GM12878 (cell line): Measurements from ENCODE around the gene H2AZ1. TPM values are rescaled to one million over a fixed set of nuclear protein-coding genes. Genes with fewer than 3 reads are reported as not detected.

Source experiments
- ATAC-seq: fragments of 200-7000 bp; cut with Tn5 transposase; 3 replicates; pipeline ENCODE4 v1.9.1; 2020; ENCODE audit warnings: mild to moderate bottlenecking, moderate library complexity
- BruUV-seq: library from RNA; stranded (reverse); fragments of 400-500 nt; replicated peaks from 2 replicates; lab custom pipeline; 2021; lab: Mats Ljungman, UMichigan
- CTCF ChIA-PET: fragments of 300-600 bp; sonication (Branson Sonifier 250); formaldehyde crosslinking; extraction: SDS; loops from one replicate; lab custom pipeline; 2021; ENCODE audit warnings: inconsistent platforms; lab: Yijun Ruan, JAX
- POLR2A ChIA-PET: fragments of 350-600 bp; formaldehyde crosslinking; extraction: SDS; loops from one replicate; lab custom pipeline; 2021; ENCODE audit warnings: inconsistent platforms; lab: Charles Lee
- RAD21 ChIA-PET: fragments of 300-600 bp; sonication (Branson Sonifier 250); formaldehyde crosslinking; loops from one replicate; lab custom pipeline; 2023; ENCODE audit warnings: antibody characterized with exemption; ENCODE audit not compliant: unreplicated experiment; lab: Charles Lee
- SMC1A ChIA-PET: fragments of 300-600 bp; sonication (Branson Sonifier 250); formaldehyde crosslinking; loops from one replicate; lab custom pipeline; 2023; ENCODE audit not compliant: unreplicated experiment, uncharacterized antibody; lab: Charles Lee
- DNase-seq: peaks from one replicate; pipeline ENCODE4 v3.0.0-alpha.2; 2011; ENCODE audit warnings: low read depth, low spot score
- FAIRE-seq: peaks from 3 replicates; lab custom pipeline; 2011; peaks lifted over from hg19 to GRCh38; lab: Jason Lieb, UNC
- H2AFZ ChIP-seq: 2 replicates; pipeline ENCODE4 v1.6.0; 2011; ENCODE audit warnings: low read depth, low read length, control low read depth; ENCODE audit not compliant: control insufficient read depth
- H3K27ac ChIP-seq: 2 replicates; pipeline ENCODE4 v1.5.1; 2011; ENCODE audit warnings: control low read depth; ENCODE audit not compliant: control insufficient read depth, insufficient read depth
- H3K27me3 ChIP-seq, 2 experiments: replicated peaks in 1 of 2; 2 replicates each; pipeline versions ENCODE4 v1.6.0 to v1.6.1; 2011; ENCODE audit warnings: low read length in 1 of 2; ENCODE audit not compliant: control insufficient read depth in 2 of 2, insufficient read depth in 2 of 2
- H3K36me3 ChIP-seq, 2 experiments: 2 replicates each; pipeline ENCODE4 v1.5.1; 2011; ENCODE audit warnings: low read length in 1 of 2; ENCODE audit not compliant: control insufficient read depth in 2 of 2, insufficient read depth in 2 of 2
- H3K4me1 ChIP-seq: 2 replicates; pipeline ENCODE4 v1.6.1; 2011; ENCODE audit warnings: mild to moderate bottlenecking, low read length, moderate library complexity, mixed read lengths; ENCODE audit not compliant: control insufficient read depth, insufficient read depth
- H3K4me2 ChIP-seq: 2 replicates; pipeline ENCODE4 v1.6.0; 2011; ENCODE audit warnings: control low read depth; ENCODE audit not compliant: control insufficient read depth, insufficient read depth
- H3K4me3 ChIP-seq: fragments of 200-600 bp; sonication (generic); 2 replicates; pipeline ENCODE4 v1.5.1; 2016
- H3K79me2 ChIP-seq: 2 replicates; pipeline ENCODE4 v1.6.0; 2011; ENCODE audit warnings: low read length; ENCODE audit not compliant: control insufficient read depth, insufficient read depth
- H3K9ac ChIP-seq: 2 replicates; pipeline ENCODE4 v1.8.0; 2011; ENCODE audit warnings: low read length, control low read depth, mixed read lengths; ENCODE audit not compliant: control insufficient read depth, insufficient read depth
- H3K9me3 ChIP-seq: replicated peaks from 3 replicates; pipeline ENCODE4 v1.5.1; 2011; ENCODE audit warnings: mild to moderate bottlenecking, low read length; ENCODE audit not compliant: control insufficient read depth, insufficient read depth
- H4K20me1 ChIP-seq: 2 replicates; pipeline ENCODE4 v1.6.0; 2011; ENCODE audit not compliant: control insufficient read depth, insufficient read depth
- BCL11A ChIP-seq: IDR thresholded peaks from 2 replicates; pipeline ENCODE4 v1.6.1; 2011; ENCODE audit warnings: low read depth, low read length
- CBFB ChIP-seq: IDR thresholded peaks from 2 replicates; pipeline ENCODE4 v1.6.1; 2016; ENCODE audit warnings: antibody characterized with exemption, low read depth
- DPF2 ChIP-seq: fragments of 450-650 bp; IDR thresholded peaks from 2 replicates; pipeline ENCODE4 v1.6.1; 2017; ENCODE audit warnings: mild to moderate bottlenecking
- FOXM1 ChIP-seq: IDR thresholded peaks from 2 replicates; pipeline ENCODE4 v1.6.1; 2012; ENCODE audit warnings: low read depth, mild to moderate bottlenecking, inconsistent platforms, low read length, moderate library complexity
- JUNB ChIP-seq: IDR thresholded peaks from 2 replicates; pipeline ENCODE4 v1.6.1; 2016; ENCODE audit warnings: antibody characterized with exemption, mild to moderate bottlenecking
- KLF5 ChIP-seq: fragments of 450-650 bp; IDR thresholded peaks from 2 replicates; pipeline ENCODE4 v1.6.1; 2014; ENCODE audit warnings: mild to moderate bottlenecking; ENCODE audit not compliant: partially characterized antibody
- MEF2A ChIP-seq: IDR thresholded peaks from 2 replicates; pipeline ENCODE4 v1.6.1; 2011; ENCODE audit warnings: low read depth, mild to moderate bottlenecking, low read length, moderate library complexity; ENCODE audit not compliant: insufficient read depth
- MEF2B ChIP-seq: fragments of 450-650 bp; IDR thresholded peaks from 2 replicates; pipeline ENCODE4 v1.6.1; 2018; ENCODE audit warnings: mild to moderate bottlenecking, moderate library complexity; ENCODE audit not compliant: partially characterized antibody, poor library complexity, severe bottlenecking
- MTA2 ChIP-seq: fragments of 450-650 bp; IDR thresholded peaks from 2 replicates; pipeline ENCODE4 v1.6.1; 2016; ENCODE audit warnings: low read depth, mild to moderate bottlenecking, moderate library complexity
- NBN ChIP-seq: fragments of 450-650 bp; IDR thresholded peaks from 2 replicates; pipeline ENCODE4 v1.6.1; 2016
- RUNX3 ChIP-seq: IDR thresholded peaks from 2 replicates; pipeline ENCODE4 v1.6.1; 2012; ENCODE audit warnings: low read length, inconsistent platforms
- STAT1 ChIP-seq: fragments of 450-650 bp; conservative IDR thresholded peaks from 2 replicates; pipeline ENCODE4 v1.6.1; 2014; ENCODE audit warnings: antibody characterized with exemption, mild to moderate bottlenecking
- WGBS: methylation state at CpG from one replicate; pipeline ENCODE4 v1.1.6; 2016; ENCODE audit warnings: low lambda C conversion rate; ENCODE audit not compliant: insufficient replicate concordance, insufficient coverage; ENCODE audit errors: missing lambda C conversion rate; 5-methylcytosine and 5-hydroxymethylcytosine counted together
- in situ Hi-C: fragments of 300-500 bp; cut with MboI; formaldehyde crosslinking; loops from 9 replicates; pipeline ENCODE4 v1.14.3; 2018; ENCODE audit warnings: mixed read lengths
- intact Hi-C: fragments of 100-400 bp; cut with micrococcal nuclease; formaldehyde crosslinking; loops from one replicate; pipeline ENCODE4 v1.14.2; 2022; ENCODE audit not compliant: unreplicated experiment
- polyA plus RNA-seq, 11 experiments: library from polyadenylated mRNA; depleted of rRNA in 4 of 11; unstranded in 6 of 11; stranded (reverse) in 5 of 11; fragments of >200 nt; fragmentation: Nextera tagmentation in 4 of 11; fragmentation: Illumina TruSeq in 1 of 11; extraction: Ambion mirVana in 4 of 11; extraction: Trizol in 1 of 11; gene quantifications; 1 replicate in 1 of 11; 2 replicates in 10 of 11; pipeline versions ENCODE4 v1.2.1 to v1.2.3, GENCODE V29; 2011 to 2016; ENCODE audit warnings: inconsistent platforms in 2 of 11, missing spikeins in 2 of 11, low read depth in 1 of 11
- total RNA-seq, 4 experiments: library from RNA; depleted of rRNA in 3 of 4; stranded (reverse); fragments of >200 nt in 3 of 4; fragmentation: Illumina TruSeq in 1 of 4; extraction: Trizol in 1 of 4; gene quantifications; 2 replicates each; pipeline versions ENCODE4 v1.2.1 to v1.2.3, GENCODE V29; 2013 to 2021
- TF ChIP-seq, protein P1 (sequence below): fragments of 450-650 bp; IDR thresholded peaks from 2 replicates; pipeline ENCODE4 v1.6.1; 2017; ENCODE audit warnings: mild to moderate bottlenecking, moderate library complexity
- TF ChIP-seq, protein P2 (sequence below): fragments of 450-650 bp; formaldehyde crosslinking; IDR thresholded peaks from 2 replicates; pipeline ENCODE4 v1.5.0; 2022; ENCODE audit warnings: mild to moderate bottlenecking, missing genetic modification characterization

H2AZ1 gene
- total and polyA plus RNA-seq, 10 of the 15 experiments (the other 5 are each of a cell fraction or from before 2014, with no cell fraction given): 652 to 4,800 (median 898) TPM

GRCh38 chr4:99986792-99987191 lies 36.7 kb upstream of the H2AZ1 start:
- ChIA-PET SMC1A (no interaction called here), CTCF (interaction anchor here (1.5 kb wide), 1 partner anchor 11 kb away, joined by 4 read pairs; no protein-coding TSS in a partner anchor)

More at GRCh38 chr4:99986792-99987191, 36.7 kb upstream of the H2AZ1 start:
- Histone ChIP-seq H3K4me3 (no peak overlapping the region), H3K79me2 (no peaks in the 10 kb centered on the region), H3K36me3 (no peaks in the 10 kb centered on the region), H3K4me1 (peaks cover 7% of the 10 kb centered on the region; the same call in 1 of the 2 replicates), H2AFZ (no peak overlapping the region)
- in situ Hi-C loops: no loop called here
- DNase-seq: peak; percentile 3
- TF ChIP-seq JUNB (peak; percentile 57), MEF2B (peak; percentile 45), CBFB (0 out of 2 replicates have a peak, but pooled peaks have one; percentile 26), STAT1 (no peak), NBN (no peak), RUNX3 (peak; percentile 70), BCL11A (0 out of 2 replicates have a peak, but pooled peaks have one; percentile 23), FOXM1 (peak; percentile 29; the same call in 1 of the 2 replicates), KLF5 (no peak), DPF2 (peak; percentile 34; the same call in 1 of the 2 replicates), MTA2 (peak; percentile 50; the same call in 1 of the 2 replicates), MEF2A (peak; percentile 54; the same call in 1 of the 2 replicates)
- TF ChIP-seq, protein P1, sequence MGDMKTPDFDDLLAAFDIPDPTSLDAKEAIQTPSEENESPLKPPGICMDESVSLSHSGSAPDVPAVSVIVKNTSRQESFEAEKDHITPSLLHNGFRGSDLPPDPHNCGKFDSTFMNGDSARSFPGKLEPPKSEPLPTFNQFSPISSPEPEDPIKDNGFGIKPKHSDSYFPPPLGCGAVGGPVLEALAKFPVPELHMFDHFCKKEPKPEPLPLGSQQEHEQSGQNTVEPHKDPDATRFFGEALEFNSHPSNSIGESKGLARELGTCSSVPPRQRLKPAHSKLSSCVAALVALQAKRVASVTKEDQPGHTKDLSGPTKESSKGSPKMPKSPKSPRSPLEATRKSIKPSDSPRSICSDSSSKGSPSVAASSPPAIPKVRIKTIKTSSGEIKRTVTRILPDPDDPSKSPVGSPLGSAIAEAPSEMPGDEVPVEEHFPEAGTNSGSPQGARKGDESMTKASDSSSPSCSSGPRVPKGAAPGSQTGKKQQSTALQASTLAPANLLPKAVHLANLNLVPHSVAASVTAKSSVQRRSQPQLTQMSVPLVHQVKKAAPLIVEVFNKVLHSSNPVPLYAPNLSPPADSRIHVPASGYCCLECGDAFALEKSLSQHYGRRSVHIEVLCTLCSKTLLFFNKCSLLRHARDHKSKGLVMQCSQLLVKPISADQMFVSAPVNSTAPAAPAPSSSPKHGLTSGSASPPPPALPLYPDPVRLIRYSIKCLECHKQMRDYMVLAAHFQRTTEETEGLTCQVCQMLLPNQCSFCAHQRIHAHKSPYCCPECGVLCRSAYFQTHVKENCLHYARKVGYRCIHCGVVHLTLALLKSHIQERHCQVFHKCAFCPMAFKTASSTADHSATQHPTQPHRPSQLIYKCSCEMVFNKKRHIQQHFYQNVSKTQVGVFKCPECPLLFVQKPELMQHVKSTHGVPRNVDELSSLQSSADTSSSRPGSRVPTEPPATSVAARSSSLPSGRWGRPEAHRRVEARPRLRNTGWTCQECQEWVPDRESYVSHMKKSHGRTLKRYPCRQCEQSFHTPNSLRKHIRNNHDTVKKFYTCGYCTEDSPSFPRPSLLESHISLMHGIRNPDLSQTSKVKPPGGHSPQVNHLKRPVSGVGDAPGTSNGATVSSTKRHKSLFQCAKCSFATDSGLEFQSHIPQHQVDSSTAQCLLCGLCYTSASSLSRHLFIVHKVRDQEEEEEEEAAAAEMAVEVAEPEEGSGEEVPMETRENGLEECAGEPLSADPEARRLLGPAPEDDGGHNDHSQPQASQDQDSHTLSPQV: no peak
- TF ChIP-seq, protein P2, sequence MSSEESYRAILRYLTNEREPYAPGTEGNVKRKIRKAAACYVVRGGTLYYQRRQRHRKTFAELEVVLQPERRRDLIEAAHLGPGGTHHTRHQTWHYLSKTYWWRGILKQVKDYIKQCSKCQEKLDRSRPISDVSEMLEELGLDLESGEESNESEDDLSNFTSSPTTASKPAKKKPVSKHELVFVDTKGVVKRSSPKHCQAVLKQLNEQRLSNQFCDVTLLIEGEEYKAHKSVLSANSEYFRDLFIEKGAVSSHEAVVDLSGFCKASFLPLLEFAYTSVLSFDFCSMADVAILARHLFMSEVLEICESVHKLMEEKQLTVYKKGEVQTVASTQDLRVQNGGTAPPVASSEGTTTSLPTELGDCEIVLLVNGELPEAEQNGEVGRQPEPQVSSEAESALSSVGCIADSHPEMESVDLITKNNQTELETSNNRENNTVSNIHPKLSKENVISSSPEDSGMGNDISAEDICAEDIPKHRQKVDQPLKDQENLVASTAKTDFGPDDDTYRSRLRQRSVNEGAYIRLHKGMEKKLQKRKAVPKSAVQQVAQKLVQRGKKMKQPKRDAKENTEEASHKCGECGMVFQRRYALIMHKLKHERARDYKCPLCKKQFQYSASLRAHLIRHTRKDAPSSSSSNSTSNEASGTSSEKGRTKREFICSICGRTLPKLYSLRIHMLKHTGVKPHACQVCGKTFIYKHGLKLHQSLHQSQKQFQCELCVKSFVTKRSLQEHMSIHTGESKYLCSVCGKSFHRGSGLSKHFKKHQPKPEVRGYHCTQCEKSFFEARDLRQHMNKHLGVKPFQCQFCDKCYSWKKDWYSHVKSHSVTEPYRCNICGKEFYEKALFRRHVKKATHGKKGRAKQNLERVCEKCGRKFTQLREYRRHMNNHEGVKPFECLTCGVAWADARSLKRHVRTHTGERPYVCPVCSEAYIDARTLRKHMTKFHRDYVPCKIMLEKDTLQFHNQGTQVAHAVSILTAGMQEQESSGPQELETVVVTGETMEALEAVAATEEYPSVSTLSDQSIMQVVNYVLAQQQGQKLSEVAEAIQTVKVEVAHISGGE (CRISPR knock-in tag): no peak
- TF ChIP-seq, all 136 proteins: peak for 9
- Histone ChIP-seq H4K20me1 (no peaks in the 10 kb centered on the region), H3K27me3 (no peaks in the 10 kb centered on the region), H3K27ac (no peak overlapping the region), H3K9me3 (no peaks in the 10 kb centered on the region), H3K9ac (no peak overlapping the region), H3K4me2 (no peak overlapping the region; the same call in 1 of the 2 replicates)
- ChIA-PET POLR2A (no interaction called here), RAD21 (interaction anchor here (2.3 kb wide), 1 partner anchor 36 kb away, joined by 7 read pairs; the partner anchor contains the start of gene H2AZ1)
- FAIRE-seq: no peak
- 21% methylated on average over 4 of the region's 4 CpGs for WGBS
- ATAC-seq: peak; percentile 87
- no TSS peak for BruUV-seq
- intact Hi-C loops: no loop called here
